ENCODE results near the gene CRYBG1.

GRCh38 chr6:106561686-106562405 is 201.3 kb downstream of the CRYBG1 start:
- TF ChIP-seq CTCF (IDR thresholded peaks at IDR 0.05): no peak
- no peak for TF ChIP-seq NFE2L1 (CRISPR knock-in tag; IDR thresholded peaks at IDR 0.05)
- no peak for TF ChIP-seq ZNF671 (CRISPR knock-in tag; IDR thresholded peaks at IDR 0.05)
- TF ChIP-seq ZNF396 (CRISPR knock-in tag; IDR thresholded peaks at IDR 0.05; ENCODE audit: borderline replicate concordance): no peak
- TF ChIP-seq ZNF416 (CRISPR knock-in tag; IDR thresholded peaks at IDR 0.05): no peak

Measured in WTC11 (cell line).